Measurements from ENCODE around the gene SLC24A4. TPM values are rescaled to one million over a fixed set of nuclear protein-coding genes. Genes with fewer than 3 reads are reported as not detected.

SLC24A4 gene, protein sequence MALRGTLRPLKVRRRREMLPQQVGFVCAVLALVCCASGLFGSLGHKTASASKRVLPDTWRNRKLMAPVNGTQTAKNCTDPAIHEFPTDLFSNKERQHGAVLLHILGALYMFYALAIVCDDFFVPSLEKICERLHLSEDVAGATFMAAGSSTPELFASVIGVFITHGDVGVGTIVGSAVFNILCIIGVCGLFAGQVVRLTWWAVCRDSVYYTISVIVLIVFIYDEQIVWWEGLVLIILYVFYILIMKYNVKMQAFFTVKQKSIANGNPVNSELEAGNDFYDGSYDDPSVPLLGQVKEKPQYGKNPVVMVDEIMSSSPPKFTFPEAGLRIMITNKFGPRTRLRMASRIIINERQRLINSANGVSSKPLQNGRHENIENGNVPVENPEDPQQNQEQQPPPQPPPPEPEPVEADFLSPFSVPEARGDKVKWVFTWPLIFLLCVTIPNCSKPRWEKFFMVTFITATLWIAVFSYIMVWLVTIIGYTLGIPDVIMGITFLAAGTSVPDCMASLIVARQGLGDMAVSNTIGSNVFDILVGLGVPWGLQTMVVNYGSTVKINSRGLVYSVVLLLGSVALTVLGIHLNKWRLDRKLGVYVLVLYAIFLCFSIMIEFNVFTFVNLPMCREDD
- under 1 TPM; 0.19 to 0.59 (median 0.30) TPM for polyA plus RNA-seq (ENCODE audit: insufficient read length in 3 of 3)
- long read RNA-seq, donor 1, result 0 reads
- long read RNA-seq, donor 2, result 0 reads
- long read RNA-seq, donor 3, result 0 reads
- long read RNA-seq, donor 4, result 0 reads
- long read RNA-seq, donor 5, result 0 reads
- long read RNA-seq, donor 6, result 0 reads
- long read RNA-seq, donor 7, result 0 reads
- long read RNA-seq, donor 8, result 0 reads
- long read RNA-seq, donor 9, result 0 reads
- long read RNA-seq, donor 10, result 0 reads
- long read RNA-seq, donor 11, result 0 reads
- long read RNA-seq, donor 12, result 0 reads
- long read RNA-seq, donor 13, result 0 reads
- long read RNA-seq, donor 14, result 0 reads
- long read RNA-seq, donor 15, result 0 reads
- long read RNA-seq, donor 16, result 0 reads

GRCh38 chr14:92323011-92323915, at the start of gene SLC24A4:
TSS of gene SLC24A4 (plus strand) at chr14:92323165. CDS start at chr14:92323831, 666 bp downstream.
- peak in 5 of 11 donors; percentile 9 to 31 (median 22) for DNase-seq (ENCODE audit: extremely low read depth in 1 of 11, low read depth in 9 of 11, low spot score in 4 of 11)

DNA sequence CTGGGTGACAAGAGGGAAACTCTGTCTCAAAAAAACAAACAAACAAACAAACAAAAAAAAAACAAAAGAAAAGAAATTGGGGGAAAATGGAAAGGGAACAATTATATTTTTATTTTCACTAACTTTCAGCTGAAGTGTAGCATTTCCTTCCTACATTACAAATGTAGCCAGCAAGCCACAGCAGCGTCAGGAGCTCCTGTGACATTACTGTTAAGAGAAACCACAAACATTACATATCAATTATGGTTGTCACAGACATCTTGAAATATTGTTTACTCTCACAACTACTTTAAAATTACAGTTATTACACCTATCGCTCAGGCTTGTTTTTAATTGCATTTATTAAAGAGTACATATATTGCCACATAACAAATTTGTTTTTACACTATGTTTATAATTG, 49.8 kb upstream of the SLC24A4 start:
- DNase-seq (ENCODE audit: extremely low read depth in 1 of 11, low read depth in 9 of 11, low spot score in 4 of 11), result no peak

- no peak for DNase-seq (ENCODE audit: extremely low read depth in 1 of 11, low read depth in 9 of 11, low spot score in 4 of 11)
These were observed 48.9 kb upstream of the SLC24A4 start for GRCh38 chr14:92274055-92274454.

GRCh38 chr14:92276074-92276473, 46.9 kb upstream of the SLC24A4 start:
- DNase-seq (ENCODE audit: extremely low read depth in 1 of 11, low read depth in 9 of 11, low spot score in 4 of 11), result no peak

DNA sequence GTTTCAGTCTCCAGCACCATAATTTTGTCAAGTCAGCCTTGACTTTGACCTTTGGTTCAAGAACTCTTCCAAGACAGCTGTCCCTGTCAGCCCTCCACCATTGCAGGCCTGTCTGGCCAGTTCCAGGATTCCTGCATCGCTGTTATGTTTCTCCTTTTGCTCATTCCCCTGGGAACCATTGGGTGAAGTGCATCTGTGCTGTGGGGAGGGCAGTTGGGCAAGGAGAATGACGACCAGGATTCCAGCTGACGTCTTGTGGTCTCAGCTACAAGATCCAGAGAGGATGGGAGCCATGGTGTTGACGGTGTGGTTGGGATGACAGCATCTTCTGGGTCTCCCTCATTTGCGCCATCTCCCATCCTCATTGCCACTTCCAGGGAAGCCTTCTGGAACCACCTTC, 45.9 kb upstream of the SLC24A4 start:
- no peak for DNase-seq (ENCODE audit: extremely low read depth in 1 of 11, low read depth in 9 of 11, low spot score in 4 of 11)

- no peak for DNase-seq (ENCODE audit: extremely low read depth in 1 of 11, low read depth in 9 of 11, low spot score in 4 of 11)
These were observed 42.3 kb upstream of the SLC24A4 start for GRCh38 chr14:92280554-92281262.

DNA sequence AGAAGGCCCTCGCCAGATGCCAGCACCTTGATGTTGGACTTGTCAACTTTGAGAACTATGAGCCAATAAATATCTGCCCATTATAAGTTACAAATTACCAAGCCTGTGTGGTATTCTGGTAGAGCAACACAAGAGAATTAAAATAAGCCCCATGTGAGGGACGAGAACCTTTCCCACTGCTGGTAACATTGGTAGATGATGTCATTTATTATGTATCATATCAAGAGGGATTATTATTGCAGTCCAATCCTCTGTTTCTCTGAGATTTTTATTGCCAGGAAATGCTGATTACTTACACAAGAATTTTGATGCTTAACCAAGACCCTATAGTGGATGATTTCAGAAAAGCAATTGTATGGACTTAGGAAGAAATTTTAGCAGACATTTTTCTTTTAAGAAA, 40.3 kb upstream of the SLC24A4 start:
- no peak for DNase-seq (ENCODE audit: extremely low read depth in 1 of 11, low read depth in 9 of 11, low spot score in 4 of 11)

DNA sequence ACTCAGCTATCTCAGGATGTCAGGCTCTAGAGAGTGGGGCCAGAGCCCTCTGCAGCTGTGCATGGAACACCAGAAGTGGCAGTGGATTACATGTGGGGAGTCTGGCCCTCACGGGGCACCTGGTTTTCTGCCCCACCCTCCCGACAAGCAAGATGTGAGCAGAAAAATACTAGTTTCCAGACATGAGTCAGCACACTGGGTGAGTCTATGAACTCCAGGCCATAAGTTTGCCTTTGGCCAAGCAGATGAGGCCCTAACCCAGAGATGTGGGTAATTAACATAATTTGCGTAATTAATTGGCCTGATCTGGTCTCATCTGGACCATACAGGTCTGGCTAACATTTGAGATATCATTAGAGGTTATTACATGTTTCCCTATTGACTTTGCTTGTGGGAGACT, 37.7 kb upstream of the SLC24A4 start:
- no peak for DNase-seq (ENCODE audit: extremely low read depth in 1 of 11, low read depth in 9 of 11, low spot score in 4 of 11)

GRCh38 chr14:92287987-92288386, 35.0 kb upstream of the SLC24A4 start:
- DNase-seq (ENCODE audit: extremely low read depth in 1 of 11, low read depth in 9 of 11, low spot score in 4 of 11), result no peak

- no peak for DNase-seq (ENCODE audit: extremely low read depth in 1 of 11, low read depth in 9 of 11, low spot score in 4 of 11)
These were observed 33.8 kb upstream of the SLC24A4 start for GRCh38 chr14:92288994-92289660.

DNA sequence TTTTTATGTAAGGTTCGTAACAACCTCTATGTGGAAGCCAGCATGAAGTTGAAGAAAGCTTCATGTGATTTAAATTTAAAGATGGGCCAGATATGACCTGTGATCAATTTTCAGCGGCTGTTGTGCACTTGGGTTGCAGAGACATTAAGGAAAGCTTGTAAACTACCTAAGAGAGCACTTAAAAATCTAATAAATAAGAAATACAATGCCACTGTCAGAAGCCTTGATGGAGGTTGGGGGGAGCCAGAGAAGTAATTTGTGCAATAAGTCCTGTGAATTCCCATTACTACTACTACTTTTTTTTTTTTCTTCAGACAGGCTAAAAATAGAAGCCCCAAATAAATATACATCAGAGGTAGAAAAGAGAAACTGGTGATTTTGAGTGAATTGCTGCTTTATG, 30.3 kb upstream of the SLC24A4 start:
- DNase-seq (ENCODE audit: extremely low read depth in 1 of 11, low read depth in 9 of 11, low spot score in 4 of 11), result peak in 1 of 11 donors; percentile 17

- no peak for DNase-seq (ENCODE audit: extremely low read depth in 1 of 11, low read depth in 9 of 11, low spot score in 4 of 11)
These were observed 28.5 kb upstream of the SLC24A4 start for GRCh38 chr14:92294506-92294905.

DNA sequence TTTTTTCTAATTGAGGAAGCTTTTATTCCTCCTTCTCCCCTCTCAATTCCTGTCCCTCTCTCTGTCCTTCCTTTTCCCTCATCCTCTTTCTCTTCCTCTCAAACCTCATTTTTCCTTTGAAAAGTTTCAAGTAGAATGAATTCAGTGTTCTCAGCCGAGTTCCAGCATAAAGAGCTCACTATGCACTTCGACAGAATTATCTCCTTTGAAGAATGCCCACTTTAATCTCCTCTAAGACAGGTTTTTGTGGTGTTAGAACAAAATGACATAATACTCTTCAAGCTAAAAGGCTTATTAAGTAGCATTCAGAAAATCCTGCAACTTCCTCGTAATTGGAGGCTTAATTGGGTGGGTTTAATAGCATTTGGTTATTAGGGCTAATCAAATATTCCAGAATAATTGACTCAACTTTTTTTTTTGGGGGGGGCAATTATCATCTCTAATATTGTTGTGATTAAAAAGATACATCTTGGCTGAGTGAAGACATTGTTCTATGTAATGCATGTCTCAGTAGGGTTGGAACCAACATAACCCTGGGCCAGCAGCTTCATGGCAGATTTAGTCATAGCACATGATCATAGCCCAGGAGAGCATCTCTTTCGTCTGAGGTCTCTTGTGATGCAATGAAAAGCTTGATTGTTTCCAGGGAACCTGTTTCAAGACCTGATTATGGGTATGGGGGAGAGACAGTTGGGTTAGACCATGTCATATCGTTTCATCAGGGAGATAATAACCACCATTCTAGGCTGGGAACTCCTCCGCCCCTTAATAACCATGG, 25.0 kb upstream of the SLC24A4 start:
- DNase-seq (ENCODE audit: extremely low read depth in 1 of 11, low read depth in 9 of 11, low spot score in 4 of 11), result no peak

DNA sequence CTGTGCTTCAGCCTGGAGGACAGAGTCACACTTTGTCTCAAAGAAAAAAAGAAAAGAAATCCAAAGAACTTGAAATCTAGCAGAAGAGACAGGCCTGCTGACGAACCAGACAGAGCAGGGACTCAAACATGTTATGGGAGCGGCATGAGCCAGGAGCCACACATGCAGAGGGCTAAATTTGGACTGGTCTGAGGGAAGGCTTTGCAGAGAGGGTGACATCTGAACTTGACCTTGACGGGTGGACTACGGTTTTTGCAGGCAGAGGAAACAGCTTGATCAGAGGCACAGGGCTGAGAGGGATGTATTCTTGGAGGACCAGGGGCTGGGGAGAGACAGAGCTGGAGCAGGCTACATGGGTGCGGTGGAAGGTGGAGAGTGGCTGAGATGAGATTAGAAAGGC, 20.5 kb upstream of the SLC24A4 start:
- DNase-seq (ENCODE audit: extremely low read depth in 1 of 11, low read depth in 9 of 11, low spot score in 4 of 11), result no peak

DNA sequence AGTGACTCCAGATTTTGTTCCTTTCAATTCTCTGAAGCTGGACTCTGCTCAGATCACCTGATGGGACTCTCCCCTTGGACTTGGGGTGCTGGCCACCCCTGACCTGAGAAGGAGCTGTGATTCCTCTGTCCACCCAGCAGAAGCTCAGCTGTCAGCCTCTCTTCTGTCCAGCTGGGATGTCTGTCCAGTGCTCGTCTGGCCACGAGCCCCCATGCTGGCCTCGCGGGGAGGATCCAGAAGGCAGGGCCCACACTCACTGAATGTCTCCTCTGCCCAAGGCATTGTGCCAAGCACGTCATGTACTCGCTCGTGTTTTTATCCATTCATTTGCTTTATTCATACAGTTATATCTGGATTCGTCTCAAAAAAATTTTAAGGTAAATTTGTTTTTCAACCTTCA, 14.2 kb upstream of the SLC24A4 start:
- DNase-seq (ENCODE audit: extremely low read depth in 1 of 11, low read depth in 9 of 11, low spot score in 4 of 11), result no peak

DNA sequence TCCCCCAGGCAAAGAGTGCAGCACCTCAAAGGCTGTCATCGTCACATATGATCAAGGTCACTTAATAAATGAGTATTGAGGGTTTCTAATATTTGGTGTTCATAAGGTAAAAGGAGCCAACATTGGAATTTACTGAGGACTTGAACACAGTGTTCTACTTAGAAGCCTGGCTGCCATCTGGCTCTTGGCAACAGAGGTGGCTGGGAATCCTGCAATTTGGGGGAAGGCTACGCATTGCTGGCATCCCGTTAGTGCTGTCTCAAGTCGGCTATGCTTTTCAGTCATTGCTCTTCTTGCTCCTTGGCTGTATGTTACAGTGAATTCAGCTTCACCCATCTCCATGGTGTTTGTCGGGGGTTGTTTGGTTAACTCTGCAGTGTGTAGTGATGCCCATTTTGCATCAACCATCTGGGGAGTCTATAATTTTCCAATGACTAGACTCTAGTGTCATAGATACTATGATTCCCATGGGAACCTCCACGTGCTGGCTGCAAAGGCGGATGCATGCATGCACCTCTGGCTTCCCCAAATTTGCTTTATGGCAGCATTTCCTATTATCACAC, 12.9 kb upstream of the SLC24A4 start:
- DNase-seq (ENCODE audit: extremely low read depth in 1 of 11, low read depth in 9 of 11, low spot score in 4 of 11), result no peak
